Coronary artery (tissue), 2 donors: ENCODE data around the gene KREMEN1.
A peak's percentile ranks its signal among the peaks of the same experiment; 100 is the strongest.
"Not testable (repeated sequence)": the region's sequence is repeated elsewhere in the genome, so short reads cannot be mapped to it uniquely, and the experiment has no call there.

Experiments used
- DNase-seq: peaks from one replicate; pipeline ENCODE4 v3.0.0-alpha.2; 2017; ENCODE audit warnings: low spot score
- H3K27ac ChIP-seq, 2 donors: fragments of 200-600 bp; sonication (generic); one replicate each; pipeline ENCODE4 v1.5.1; 2016 to 2019
- H3K4me3 ChIP-seq: fragments of 200-600 bp; sonication (generic); 2 replicates; pipeline ENCODE4 v1.5.1; 2016; ENCODE audit warnings: mild to moderate bottlenecking, moderate library complexity
- CTCF ChIP-seq: fragments of 200-600 bp; sonication (generic); IDR thresholded peaks from one replicate; pipeline ENCODE4 v1.5.1; 2019; ENCODE audit warnings: antibody characterized with exemption

Gene KREMEN1

GRCh38 chr22:29030618-29031226 is 42.1 kb upstream of the KREMEN1 start:
- H3K27ac ChIP-seq, result peak overlapping the region; percentile 61 to 84
- peak overlapping the region; percentile 65 for H3K4me3 ChIP-seq
- TF ChIP-seq CTCF, result no peak
- no peak for DNase-seq

- peak overlapping the region; percentile 65 for H3K4me3 ChIP-seq
- no peak for TF ChIP-seq CTCF
- DNase-seq, result peak; percentile 85
- H3K27ac ChIP-seq, result peak overlapping the region; percentile 61 to 84
These were observed 41.4 kb upstream of the KREMEN1 start for GRCh38 chr22:29031227-29032011.

- H3K4me3 ChIP-seq, result no peak overlapping the region
- no peak for TF ChIP-seq CTCF
- DNase-seq, result no peak
- H3K27ac ChIP-seq, result peak overlapping the region; percentile 61 to 84
These were observed 40.8 kb upstream of the KREMEN1 start for GRCh38 chr22:29032014-29032475.

GRCh38 chr22:29032584-29032983 is 40.3 kb upstream of the KREMEN1 start:
- peak overlapping the region; percentile 61 to 84 for H3K27ac ChIP-seq
- H3K4me3 ChIP-seq, result no peak overlapping the region
- no peak for TF ChIP-seq CTCF
- no peak for DNase-seq

GRCh38 chr22:29037340-29037932 is 35.4 kb upstream of the KREMEN1 start:
- H3K27ac ChIP-seq, result no peak overlapping the region
- no peak for DNase-seq
- no peak overlapping the region for H3K4me3 ChIP-seq
- no peak for TF ChIP-seq CTCF

GRCh38 chr22:29039148-29039547 is 33.7 kb upstream of the KREMEN1 start:
- DNase-seq, result no peak
- TF ChIP-seq CTCF, result no peak
- no peak overlapping the region for H3K27ac ChIP-seq
- no peak overlapping the region for H3K4me3 ChIP-seq

- H3K4me3 ChIP-seq, H3K27ac ChIP-seq, DNase-seq: not testable (repeated sequence)
These were observed 33.2 kb upstream of the KREMEN1 start for GRCh38 chr22:29039684-29040083.
